Measurements from ENCODE around the gene TSPAN10.
"Not testable (repeated sequence)": the region's sequence is repeated elsewhere in the genome, so short reads cannot be mapped to it uniquely, and the experiment has no call there.

DNA sequence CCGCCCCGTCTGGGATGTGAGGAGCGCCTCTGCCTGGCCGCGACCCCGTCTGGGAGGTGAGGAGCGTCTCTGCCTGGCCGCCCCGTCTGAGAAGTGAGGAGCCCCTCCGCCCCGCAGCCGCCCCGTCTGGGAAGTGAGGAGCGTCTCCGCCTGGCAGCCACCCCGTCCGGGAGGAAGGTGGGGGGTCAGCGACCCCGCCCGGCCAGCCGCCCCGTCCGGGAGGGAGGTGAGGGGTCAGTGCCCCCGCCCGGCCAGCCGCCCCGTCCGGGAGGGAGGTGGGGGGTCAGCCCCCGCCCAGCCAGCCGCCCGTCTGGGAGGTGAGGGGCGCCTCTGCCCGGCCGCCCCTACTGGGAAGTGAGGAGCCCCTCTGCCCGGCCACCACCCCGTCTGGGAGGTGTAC is 18.7 kb upstream of the TSPAN10 start:
- TF ChIP-seq, protein P1, sequence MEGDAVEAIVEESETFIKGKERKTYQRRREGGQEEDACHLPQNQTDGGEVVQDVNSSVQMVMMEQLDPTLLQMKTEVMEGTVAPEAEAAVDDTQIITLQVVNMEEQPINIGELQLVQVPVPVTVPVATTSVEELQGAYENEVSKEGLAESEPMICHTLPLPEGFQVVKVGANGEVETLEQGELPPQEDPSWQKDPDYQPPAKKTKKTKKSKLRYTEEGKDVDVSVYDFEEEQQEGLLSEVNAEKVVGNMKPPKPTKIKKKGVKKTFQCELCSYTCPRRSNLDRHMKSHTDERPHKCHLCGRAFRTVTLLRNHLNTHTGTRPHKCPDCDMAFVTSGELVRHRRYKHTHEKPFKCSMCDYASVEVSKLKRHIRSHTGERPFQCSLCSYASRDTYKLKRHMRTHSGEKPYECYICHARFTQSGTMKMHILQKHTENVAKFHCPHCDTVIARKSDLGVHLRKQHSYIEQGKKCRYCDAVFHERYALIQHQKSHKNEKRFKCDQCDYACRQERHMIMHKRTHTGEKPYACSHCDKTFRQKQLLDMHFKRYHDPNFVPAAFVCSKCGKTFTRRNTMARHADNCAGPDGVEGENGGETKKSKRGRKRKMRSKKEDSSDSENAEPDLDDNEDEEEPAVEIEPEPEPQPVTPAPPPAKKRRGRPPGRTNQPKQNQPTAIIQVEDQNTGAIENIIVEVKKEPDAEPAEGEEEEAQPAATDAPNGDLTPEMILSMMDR (IDR thresholded peaks at IDR 0.05; ENCODE audit: insufficient read depth, low read depth, low read length): not testable (repeated sequence)
- TF ChIP-seq EZH2 (IDR thresholded peaks at IDR 0.05; ENCODE audit: insufficient read depth, low read length): not testable (repeated sequence)

Data from astrocyte (in vitro differentiated cells and primary cell).